HL-60/S4 (cell line): ENCODE measurements around the gene STAB2.

Source experiments
- in situ Hi-C: fragments of 300-500 bp; cut with MboI; formaldehyde crosslinking; loops from 2 replicates; pipeline ENCODE4 v1.14.3; 2022; ENCODE audit warnings: low sequenced_read_pairs

The STAB2 gene

GRCh38 chr12:103737881-103738280 is 150.8 kb downstream of the STAB2 start:
- in situ Hi-C loops, result no loop called here

- in situ Hi-C loops, result no loop called here
These were observed 155.4 kb downstream of the STAB2 start for GRCh38 chr12:103742349-103742932.

- in situ Hi-C loops, result no loop called here
These were observed 156.7 kb downstream of the STAB2 start for GRCh38 chr12:103743788-103744187.

GRCh38 chr12:103745962-103746361 is 158.9 kb downstream of the STAB2 start:
- in situ Hi-C loops, result no loop called here

GRCh38 chr12:103748002-103748401 is 160.9 kb downstream of the STAB2 start:
- in situ Hi-C loops, result no loop called here

- in situ Hi-C loops, result no loop called here
These were observed 161.8 kb downstream of the STAB2 start for GRCh38 chr12:103748875-103749274.

GRCh38 chr12:103751171-103751570 is 164.1 kb downstream of the STAB2 start:
- in situ Hi-C loops, result no loop called here

- in situ Hi-C loops, result no loop called here
These were observed 164.5 kb downstream of the STAB2 start for GRCh38 chr12:103751600-103751999.

GRCh38 chr12:103755425-103755824 is 168.4 kb downstream of the STAB2 start:
- in situ Hi-C loops, result no loop called here

- in situ Hi-C loops, result no loop called here
These were observed 169.4 kb downstream of the STAB2 start for GRCh38 chr12:103756443-103756842.

GRCh38 chr12:103757248-103757647 is 170.2 kb downstream of the STAB2 start:
- in situ Hi-C loops, result no loop called here

GRCh38 chr12:103758310-103759089 is 171.4 kb downstream of the STAB2 start:
- in situ Hi-C loops, result no loop called here

- in situ Hi-C loops, result no loop called here
These were observed 175.4 kb downstream of the STAB2 start for GRCh38 chr12:103762473-103762872.

GRCh38 chr12:103765322-103765721 is 178.2 kb downstream of the STAB2 start:
- in situ Hi-C loops, result no loop called here

- in situ Hi-C loops, result no loop called here
These were observed 179.0 kb downstream of the STAB2 start for GRCh38 chr12:103766028-103766427.

GRCh38 chr12:103768467-103769123 is 181.5 kb downstream of the STAB2 start:
- in situ Hi-C loops, result no loop called here

GRCh38 chr12:103769240-103769945 is 182.3 kb downstream of the STAB2 start:
- in situ Hi-C loops, result no loop called here

- in situ Hi-C loops, result no loop called here
These were observed 184.4 kb downstream of the STAB2 start for GRCh38 chr12:103771466-103771865.

- in situ Hi-C loops, result no loop called here
These were observed 185.5 kb downstream of the STAB2 start for GRCh38 chr12:103772367-103773108.

GRCh38 chr12:103773109-103773910 is 186.2 kb downstream of the STAB2 start:
- in situ Hi-C loops, result no loop called here
